HG02798 (cell line): ENCODE data around the gene HPS6.

Experiments used
- ATAC-seq: cut with Tn5 transposase; IDR thresholded peaks from one replicate; pipeline ENCODE4 v1.9.1; 2021; ENCODE audit warnings: mild to moderate bottlenecking; ENCODE audit not compliant: unreplicated experiment, poor library complexity

Gene HPS6

DNA sequence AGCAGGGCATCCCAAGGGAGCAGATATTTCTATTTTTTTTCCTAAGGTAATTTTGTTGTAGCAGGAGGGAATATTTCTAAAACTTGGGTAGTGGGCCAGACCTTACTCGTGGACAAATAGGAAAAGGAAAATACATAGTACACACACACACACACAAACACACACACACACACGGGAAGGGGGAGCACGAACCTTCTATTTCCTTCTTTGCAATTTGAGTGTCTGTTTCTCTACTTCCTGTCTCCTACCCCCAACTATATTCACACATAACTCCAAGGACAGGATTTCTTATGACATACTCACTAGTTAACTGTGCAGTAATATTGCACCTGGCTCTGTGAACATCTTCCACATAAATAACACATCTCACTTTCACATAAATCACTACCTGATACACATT, 50.6 kb downstream of the HPS6 start:
- no peak for ATAC-seq

DNA sequence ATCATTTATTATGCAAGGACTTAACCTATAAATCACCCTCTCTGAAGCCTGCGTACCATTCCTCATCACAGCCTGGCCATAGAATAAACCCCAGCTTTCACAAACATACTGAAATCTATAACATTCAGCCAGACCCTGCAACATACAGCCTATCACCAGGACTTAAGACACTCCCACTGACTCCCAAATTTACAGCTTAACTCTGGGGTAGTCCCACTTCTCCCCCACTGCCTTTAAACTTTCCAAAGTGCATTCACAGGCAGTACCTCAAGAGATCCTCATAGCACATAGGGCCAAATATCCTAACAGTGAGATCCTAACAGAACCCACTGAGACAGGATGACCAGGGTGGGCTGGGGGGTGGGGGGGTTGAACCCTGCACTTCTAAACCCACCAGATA, 51.5 kb downstream of the HPS6 start:
- no peak for ATAC-seq
